A549 (cell line): ENCODE measurements around the gene GDNF. TPM values are rescaled to one million over a fixed set of nuclear protein-coding genes. Genes with fewer than 3 reads are reported as not detected.
"Not testable (repeated sequence)": the region's sequence is repeated elsewhere in the genome, so short reads cannot be mapped to it uniquely, and the experiment has no call there.

Experiments used
- ATAC-seq, 2 experiments: fragments of 200-7000 bp in 1 of 2; fragments of >200 bp in 1 of 2; cut with Nextera tagmentation in 1 of 2; cut with Tn5 transposase in 1 of 2; 3 replicates each; pipeline versions ENCODE4 v1.8.0 to v1.9.1; 2018 to 2020; ENCODE audit warnings: mild to moderate bottlenecking in 1 of 2, moderate library complexity in 1 of 2
- CTCF ChIA-PET: fragments of 300-600 bp; sonication (Branson Sonifier 250); formaldehyde crosslinking; extraction: SDS; loops from one replicate; lab custom pipeline; 2021; ENCODE audit warnings: antibody characterized with exemption, inconsistent platforms; lab: Yijun Ruan, JAX
- POLR2A ChIA-PET: fragments of 350-600 bp; formaldehyde crosslinking; extraction: SDS; loops from one replicate; lab custom pipeline; 2021; ENCODE audit warnings: antibody characterized with exemption, inconsistent platforms; lab: Yijun Ruan, JAX
- DNase-seq, 2 experiments: peaks; one replicate each; pipeline versions ENCODE4 v3.0.0 to v3.0.0-alpha.2; 2011 to 2016; ENCODE audit warnings: low read depth in 1 of 2, low spot score in 1 of 2
- FAIRE-seq: peaks from 2 replicates; lab custom pipeline; 2011; peaks lifted over from hg19 to GRCh38; lab: Jason Lieb, UNC
- H3K27ac ChIP-seq, 2 experiments: fragments of >200 bp; sonication (Bioruptor Twin); formaldehyde crosslinking; 3 replicates each; pipeline ENCODE4 v1.5.1; 2016 to 2017
- H3K4me1 ChIP-seq: fragments of >200 bp; sonication (Bioruptor Twin); formaldehyde crosslinking; 3 replicates; pipeline ENCODE4 v1.6.1; 2016
- H3K4me2 ChIP-seq: fragments of >200 bp; sonication (Bioruptor Twin); formaldehyde crosslinking; 3 replicates; pipeline ENCODE4 v1.6.1; 2016
- H3K4me3 ChIP-seq: fragments of >200 bp; sonication (Bioruptor Twin); formaldehyde crosslinking; 3 replicates; pipeline ENCODE4 v1.5.1; 2016
- H3K9me3 ChIP-seq: fragments of >200 bp; sonication (Bioruptor Twin); formaldehyde crosslinking; 3 replicates; pipeline ENCODE4 v1.6.1; 2016
- CEBPB ChIP-seq, 2 experiments: fragments of >200 bp in 1 of 2; sonication (Bioruptor Twin) in 1 of 2; formaldehyde crosslinking in 1 of 2; IDR thresholded peaks; 2 replicates each; pipeline ENCODE4 v1.6.1; 2012 to 2016
- EHF ChIP-seq: fragments of 250-450 bp; sonication (Bioruptor Pico); IDR thresholded peaks from 2 replicates; pipeline ENCODE4 v1.5.0; 2020; ENCODE audit warnings: mild to moderate bottlenecking
- FOSB ChIP-seq: fragments of 250-450 bp; sonication (Bioruptor Pico); IDR thresholded peaks from 2 replicates; pipeline ENCODE4 v1.5.0; 2020; ENCODE audit warnings: mild to moderate bottlenecking, moderate library complexity
- FOXS1 ChIP-seq: fragments of 250-450 bp; sonication (Bioruptor Pico); IDR thresholded peaks from 2 replicates; pipeline ENCODE4 v1.5.0; 2020; ENCODE audit warnings: mild to moderate bottlenecking, moderate library complexity
- HDAC2 ChIP-seq: fragments of 200-600 bp; sonication (generic); IDR thresholded peaks from 2 replicates; pipeline ENCODE4 v1.6.1; 2016
- HEYL ChIP-seq: fragments of 250-450 bp; sonication (Bioruptor Pico); IDR thresholded peaks from 2 replicates; pipeline ENCODE4 v1.8.0; 2021; ENCODE audit warnings: mild to moderate bottlenecking, moderate library complexity
- HOXB13 ChIP-seq: fragments of 250-450 bp; sonication (Bioruptor Pico); IDR thresholded peaks from 2 replicates; pipeline ENCODE4 v1.5.0; 2020; ENCODE audit warnings: low read depth, mild to moderate bottlenecking, moderate library complexity
- JUN ChIP-seq, 2 experiments: fragments of >200 bp; sonication (Bioruptor Twin); formaldehyde crosslinking; IDR thresholded peaks; 2 replicates in 1 of 2; 3 replicates in 1 of 2; pipeline ENCODE4 v1.6.1; 2016 to 2017
- JUNB ChIP-seq: fragments of >200 bp; sonication (Bioruptor Twin); formaldehyde crosslinking; IDR thresholded peaks from 2 replicates; pipeline ENCODE4 v1.6.1; 2016
- KDM1A ChIP-seq: fragments of 200-600 bp; sonication (generic); IDR thresholded peaks from 2 replicates; pipeline ENCODE4 v1.6.1; 2016; ENCODE audit warnings: low read depth, mild to moderate bottlenecking
- KDM5A ChIP-seq: fragments of 200-600 bp; sonication (generic); IDR thresholded peaks from 2 replicates; pipeline ENCODE4 v1.6.1; 2016; ENCODE audit warnings: antibody characterized with exemption, mild to moderate bottlenecking
- MAZ ChIP-seq: fragments of 150-350 bp; IDR thresholded peaks from 2 replicates; pipeline ENCODE4 v1.6.1; 2014; ENCODE audit warnings: antibody characterized with exemption, low read depth, low read length, borderline replicate concordance
- NR3C1 ChIP-seq: fragments of >200 bp; sonication (Bioruptor Twin); formaldehyde crosslinking; IDR thresholded peaks from 3 replicates; pipeline ENCODE4 v1.6.1; 2017
- PHF8 ChIP-seq: fragments of 200-600 bp; sonication (generic); IDR thresholded peaks from 2 replicates; pipeline ENCODE4 v1.6.1; 2016; ENCODE audit warnings: low read depth, mild to moderate bottlenecking, antibody characterized with exemption, moderate library complexity, borderline replicate concordance
- SMC3 ChIP-seq: fragments of >200 bp; sonication (Bioruptor Twin); formaldehyde crosslinking; IDR thresholded peaks from 3 replicates; pipeline ENCODE4 v1.6.1; 2018; ENCODE audit warnings: inconsistent platforms
- ZSCAN20 ChIP-seq: fragments of 250-450 bp; sonication (Bioruptor Pico); IDR thresholded peaks from 2 replicates; pipeline ENCODE4 v1.8.0; 2022; ENCODE audit warnings: mild to moderate bottlenecking, moderate library complexity
- WGBS: methylation state at CpG from one replicate; pipeline ENCODE4 v1.1.6; 2017; ENCODE audit errors: missing lambda C conversion rate; 5-methylcytosine and 5-hydroxymethylcytosine counted together
- polyA plus RNA-seq, 4 experiments: library from polyadenylated mRNA; depleted of rRNA in 3 of 4; stranded (reverse); fragments of >200 nt; fragmentation: RNase III in 1 of 4; extraction: RNeasy Plus Mini Kit Qiagen cat#74134 plus additional on column Dnase treatment in 1 of 4; gene quantifications; 2 replicates in 3 of 4; 3 replicates in 1 of 4; pipeline ENCODE4 v1.2.3, GENCODE V29; 2011 to 2017
- TF ChIP-seq, protein P1 (sequence below): fragments of 150-350 bp; IDR thresholded peaks from 2 replicates; pipeline ENCODE4 v1.6.1; 2014; ENCODE audit warnings: low read depth, mild to moderate bottlenecking, low read length
- TF ChIP-seq, protein P2 (sequence below): fragments of >200 bp; sonication (Bioruptor Twin); formaldehyde crosslinking; IDR thresholded peaks from 3 replicates; pipeline ENCODE4 v1.5.1; 2016

GDNF gene
- polyA plus RNA-seq, 2 of the 4 experiments (the other 2 are of a cell fraction) = 0.01 TPM; not detected in 1

- WGBS = 34% methylated on average over 2 of the region's 2 CpGs
- TF ChIP-seq HOXB13 (no peak), SMC3 (no peak)
- TF ChIP-seq, protein P1, sequence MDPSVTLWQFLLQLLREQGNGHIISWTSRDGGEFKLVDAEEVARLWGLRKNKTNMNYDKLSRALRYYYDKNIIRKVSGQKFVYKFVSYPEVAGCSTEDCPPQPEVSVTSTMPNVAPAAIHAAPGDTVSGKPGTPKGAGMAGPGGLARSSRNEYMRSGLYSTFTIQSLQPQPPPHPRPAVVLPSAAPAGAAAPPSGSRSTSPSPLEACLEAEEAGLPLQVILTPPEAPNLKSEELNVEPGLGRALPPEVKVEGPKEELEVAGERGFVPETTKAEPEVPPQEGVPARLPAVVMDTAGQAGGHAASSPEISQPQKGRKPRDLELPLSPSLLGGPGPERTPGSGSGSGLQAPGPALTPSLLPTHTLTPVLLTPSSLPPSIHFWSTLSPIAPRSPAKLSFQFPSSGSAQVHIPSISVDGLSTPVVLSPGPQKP = no peak
- Histone ChIP-seq H3K27ac (no peak overlapping the region), H3K9me3 (0 out of 3 replicates have a peak, but pooled peaks cover under 1% of the 10 kb centered on the region), H3K4me1 (no peaks in the 10 kb centered on the region), H3K4me3 (no peak overlapping the region), H3K4me2 (no peak overlapping the region)
- FAIRE-seq (no peak), ATAC-seq (no peak), DNase-seq (no peak)
- CTCF ChIA-PET = no interaction called here
- POLR2A ChIA-PET = no interaction called here
Observed at GRCh38 chr5:37801521-37801920, 38.3 kb downstream of the GDNF start.

- DNase-seq (no peak), FAIRE-seq (no peak), ATAC-seq (no peak; a peak in 1 of 6 replicates)
- H3K4me2 ChIP-seq = no peak overlapping the region
- POLR2A ChIA-PET = no interaction called here
- CTCF ChIA-PET = interaction anchor here (0.5 to 1.2 kb wide), 2 partner anchors 16 to 531 kb away, joined by 3 to 4 read pairs; no protein-coding TSS in a partner anchor
- WGBS = 46% methylated on average over 2 of the region's 2 CpGs
- H3K4me3 ChIP-seq = no peak overlapping the region
- H3K4me1 ChIP-seq = no peaks in the 10 kb centered on the region
- TF ChIP-seq JUNB (no peak), HDAC2 (no peak), KDM1A (no peak), PHF8 (no peak), KDM5A (no peak), NR3C1 (no peak), HEYL (CRISPR knock-in tag) (no peak), FOSB (no peak), MAZ (no peak), EHF (no peak), CEBPB (IDR thresholded peaks at IDR 0.05) (no peak), ZSCAN20 (no peak), FOXS1 (CRISPR knock-in tag) (no peak), JUN (IDR thresholded peaks at IDR 0.05) (no peak)
- TF ChIP-seq, protein P2, sequence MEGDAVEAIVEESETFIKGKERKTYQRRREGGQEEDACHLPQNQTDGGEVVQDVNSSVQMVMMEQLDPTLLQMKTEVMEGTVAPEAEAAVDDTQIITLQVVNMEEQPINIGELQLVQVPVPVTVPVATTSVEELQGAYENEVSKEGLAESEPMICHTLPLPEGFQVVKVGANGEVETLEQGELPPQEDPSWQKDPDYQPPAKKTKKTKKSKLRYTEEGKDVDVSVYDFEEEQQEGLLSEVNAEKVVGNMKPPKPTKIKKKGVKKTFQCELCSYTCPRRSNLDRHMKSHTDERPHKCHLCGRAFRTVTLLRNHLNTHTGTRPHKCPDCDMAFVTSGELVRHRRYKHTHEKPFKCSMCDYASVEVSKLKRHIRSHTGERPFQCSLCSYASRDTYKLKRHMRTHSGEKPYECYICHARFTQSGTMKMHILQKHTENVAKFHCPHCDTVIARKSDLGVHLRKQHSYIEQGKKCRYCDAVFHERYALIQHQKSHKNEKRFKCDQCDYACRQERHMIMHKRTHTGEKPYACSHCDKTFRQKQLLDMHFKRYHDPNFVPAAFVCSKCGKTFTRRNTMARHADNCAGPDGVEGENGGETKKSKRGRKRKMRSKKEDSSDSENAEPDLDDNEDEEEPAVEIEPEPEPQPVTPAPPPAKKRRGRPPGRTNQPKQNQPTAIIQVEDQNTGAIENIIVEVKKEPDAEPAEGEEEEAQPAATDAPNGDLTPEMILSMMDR = no peak
- TF ChIP-seq, all 56 proteins: peak for 0
- H3K9me3 ChIP-seq = 0 out of 3 replicates have a peak, but pooled peaks cover 5% of the 10 kb centered on the region
- no peak overlapping the region for H3K27ac ChIP-seq
Observed at GRCh38 chr5:37799865-37800421, 39.9 kb downstream of the GDNF start.

DNA sequence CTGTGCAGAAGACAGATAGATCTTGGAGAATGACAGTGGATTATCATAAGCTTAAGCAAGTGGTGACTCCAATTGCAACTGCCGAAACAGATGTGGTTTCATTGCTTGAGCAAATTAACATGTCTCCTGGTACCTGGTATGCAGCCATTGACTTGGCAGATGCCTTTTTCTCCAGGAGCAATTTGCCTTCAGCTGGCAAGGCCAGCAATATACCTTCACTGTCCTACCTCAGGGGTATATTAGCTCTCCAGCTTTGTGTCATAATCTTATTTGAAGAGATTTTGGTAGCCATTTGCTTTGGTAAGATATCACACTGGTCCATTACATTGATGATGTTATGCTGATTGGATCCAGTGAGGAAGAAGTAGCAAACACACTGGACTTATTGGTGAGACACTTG is 43.4 kb downstream of the GDNF start:
- H3K4me3 ChIP-seq, POLR2A ChIA-PET, FAIRE-seq, H3K27ac ChIP-seq, H3K4me2 ChIP-seq, H3K4me1 ChIP-seq, ATAC-seq, CTCF ChIA-PET, DNase-seq: not testable (repeated sequence)
- 100% methylated on average over 1 of the region's 1 CpG for WGBS
- peaks cover 13% of the 10 kb centered on the region; the same call in 1 of the 3 replicates for H3K9me3 ChIP-seq

DNA sequence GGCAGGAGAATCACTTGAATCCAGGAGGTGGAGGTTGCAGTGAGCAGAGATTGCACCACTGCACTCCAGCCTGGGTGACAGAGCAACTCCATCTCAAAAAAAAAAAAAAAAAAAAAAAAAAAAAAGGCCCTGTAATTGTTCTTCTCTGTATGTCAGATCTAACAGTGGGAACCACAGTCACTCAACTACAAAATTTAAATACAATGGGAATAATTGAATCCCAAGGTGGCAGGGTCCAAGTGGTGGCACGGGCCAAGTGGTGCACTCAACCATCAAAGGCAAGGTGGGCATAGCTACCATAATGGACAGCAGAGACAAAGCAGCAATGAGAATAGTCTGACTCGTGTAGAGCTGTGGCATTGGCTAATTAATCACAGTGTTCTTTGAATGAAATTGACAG is 44.5 kb downstream of the GDNF start:
- H3K4me2 ChIP-seq, H3K27ac ChIP-seq, POLR2A ChIA-PET, FAIRE-seq, ATAC-seq, H3K4me3 ChIP-seq, H3K4me1 ChIP-seq, DNase-seq: not testable (repeated sequence)
- peaks cover 13% of the 10 kb centered on the region; the same call in 1 of the 3 replicates for H3K9me3 ChIP-seq
- CTCF ChIA-PET = interaction anchor here (0.9 kb wide), 1 partner anchor 41 kb away, joined by 3 read pairs; no protein-coding TSS in a partner anchor
- 0% methylated on average over 2 of the region's 2 CpGs for WGBS
